Left ventricle myocardium inferior (tissue), 1 donor: ENCODE data around the gene C2CD4C. TPM values are rescaled to one million over a fixed set of nuclear protein-coding genes. Genes with fewer than 3 reads are reported as not detected.

ENCODE experiments used
- total RNA-seq: library from RNA; stranded (reverse); fragmentation: NEBNext Ultra II Directional; extraction: Animal tissue kit (Norgen Biotek cat#: 25700); gene quantifications from one replicate; pipeline ENCODE4 v1.2.1, GENCODE V29; 2021
- donor health status: DM: no; HTN: yes; CAD: no; lungs with severe emphysema.

Gene C2CD4C
- total RNA-seq, 1 donor from 2014 or later: 0.63 TPM

Other genes starting within 250 kb of the C2CD4C start
- gene PLPP2, start 117.7 kb downstream of the C2CD4C start, total RNA-seq: not detected
- gene MIER2, start 64.4 kb downstream of the C2CD4C start, total RNA-seq: 15.9 TPM
- gene SHC2, start 51.9 kb upstream of the C2CD4C start, total RNA-seq: 11.3 TPM
- 0.22 TPM for gene MADCAM1, start 87.3 kb upstream of the C2CD4C start, total RNA-seq
- gene TPGS1, start 98.3 kb upstream of the C2CD4C start, total RNA-seq: 11.2 TPM
- 96.5 TPM for gene CDC34, start 122.6 kb upstream of the C2CD4C start, total RNA-seq
- not detected for gene GZMM, start 134.9 kb upstream of the C2CD4C start, total RNA-seq
- 1,533 TPM for gene BSG, start 163.4 kb upstream of the C2CD4C start, total RNA-seq
- gene HCN2, start 180.7 kb upstream of the C2CD4C start, total RNA-seq: 21.9 TPM
- 54.3 TPM for gene POLRMT, start 224.4 kb upstream of the C2CD4C start, total RNA-seq
- not detected for gene FGF22, start 230.7 kb upstream of the C2CD4C start, total RNA-seq